Glomerular visceral epithelial cell (primary cell): ENCODE results near the gene SEC16A.

ENCODE experiments used
- DNase-seq: peaks from one replicate; pipeline ENCODE4 v3.0.0-alpha.2; 2016; ENCODE audit errors: extremely low spot score

The SEC16A gene

GRCh38 chr9:136466155-136466541 lies 16.7 kb downstream of the SEC16A start:
- no peak for DNase-seq

DNA sequence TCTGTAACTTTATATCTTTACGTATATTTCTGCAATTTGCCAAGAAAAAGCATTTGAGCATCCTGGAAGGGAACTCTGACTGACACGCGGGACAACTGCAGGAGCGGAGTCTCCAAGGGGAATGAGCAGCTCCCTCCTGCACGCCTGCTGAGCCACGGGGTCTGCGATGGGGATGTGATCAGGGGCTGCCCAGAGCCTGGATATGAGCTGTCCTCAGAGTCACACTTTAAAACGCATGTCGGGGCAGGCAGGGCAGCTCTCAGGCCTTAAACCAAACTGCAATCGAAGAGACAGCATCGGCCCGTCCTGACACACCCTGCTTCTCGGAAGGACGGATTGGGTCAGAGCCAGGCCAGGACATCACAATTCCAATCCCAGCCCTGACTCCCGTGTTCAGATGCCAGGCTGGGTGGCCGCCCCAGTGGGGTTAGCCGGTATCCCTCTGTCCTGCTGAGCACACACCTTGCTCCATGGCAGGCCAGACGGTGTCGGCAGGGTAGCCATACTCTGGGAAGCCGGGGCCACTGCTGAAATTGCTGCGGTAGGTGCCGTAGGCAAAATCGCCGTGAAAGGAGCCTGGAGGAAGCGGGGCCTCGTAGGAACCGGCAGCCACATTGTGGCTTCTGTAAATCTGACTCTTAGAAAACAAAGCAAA lies 17.2 kb downstream of the SEC16A start:
- no peak for DNase-seq

- DNase-seq, result no peak
These were observed 18.6 kb downstream of the SEC16A start for GRCh38 chr9:136464241-136464640.

GRCh38 chr9:136463578-136463977 lies 19.3 kb downstream of the SEC16A start:
- no peak for DNase-seq

DNA sequence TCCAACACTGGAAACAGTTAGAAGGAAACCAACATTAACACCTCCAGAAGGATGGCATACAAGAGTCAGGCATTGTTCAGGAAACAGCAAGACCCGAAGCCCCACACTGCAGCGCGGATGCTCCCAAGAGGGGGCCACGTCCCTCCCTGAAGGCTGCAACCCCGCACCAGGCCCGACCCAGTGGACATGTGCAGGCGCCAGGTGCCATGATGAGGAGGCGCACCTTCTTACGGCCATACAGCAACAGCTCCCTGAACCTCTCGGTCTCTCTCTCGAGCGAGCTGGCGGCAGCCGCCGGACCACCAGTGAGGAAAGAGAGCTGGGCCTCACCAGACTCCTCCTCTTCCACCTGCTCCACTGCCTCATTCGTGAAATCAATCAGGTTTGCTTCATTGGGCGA lies 20.2 kb downstream of the SEC16A start:
- no peak for DNase-seq

DNA sequence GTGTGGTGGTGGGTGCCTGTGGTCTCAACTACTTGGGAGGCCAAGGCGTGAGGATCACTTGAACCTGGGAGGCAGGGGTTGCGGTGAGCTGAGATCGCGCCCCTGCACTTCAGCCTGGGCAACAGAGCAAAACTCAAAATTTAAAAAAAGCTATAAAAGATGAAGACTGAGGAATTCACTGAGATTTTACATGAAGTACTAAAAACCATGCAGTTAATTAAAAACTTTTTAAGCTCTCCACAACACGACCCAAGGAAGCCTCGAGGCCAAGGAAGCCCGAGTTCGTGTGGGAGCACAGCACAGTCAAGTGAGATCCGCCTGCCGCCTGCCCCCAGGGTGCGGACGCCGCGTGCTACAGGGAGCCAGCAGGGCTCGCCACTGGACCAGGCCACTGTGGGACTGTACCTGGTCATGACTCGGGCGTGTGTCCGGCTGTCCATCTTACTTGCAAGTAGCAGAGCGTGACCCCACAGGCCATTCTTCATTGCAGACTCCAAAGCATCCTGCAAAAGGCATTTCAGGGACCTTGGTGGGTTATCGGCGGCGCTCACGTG lies 22.0 kb downstream of the SEC16A start:
- DNase-seq, result no peak

DNA sequence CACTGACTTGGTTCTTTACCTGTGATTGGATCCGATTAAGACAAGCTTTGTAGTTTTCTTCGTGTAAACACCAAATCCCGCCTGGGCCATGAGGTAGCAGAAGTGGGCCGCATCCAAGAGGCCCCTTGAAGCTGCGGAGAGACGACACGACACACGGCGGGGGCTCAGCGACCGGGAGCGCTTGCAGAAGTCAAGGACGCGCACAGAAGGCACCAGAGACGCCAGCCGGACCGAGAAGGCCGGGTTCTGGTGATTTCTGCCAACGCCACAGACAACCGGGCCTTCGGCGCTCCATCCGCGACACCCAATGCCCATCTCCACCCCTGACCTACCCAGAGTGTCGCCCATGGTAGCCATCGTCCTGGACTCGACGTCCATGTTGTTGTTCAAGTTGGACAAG lies 23.4 kb downstream of the SEC16A start:
- DNase-seq, result no peak

- no peak for DNase-seq
These were observed 25.5 kb downstream of the SEC16A start for GRCh38 chr9:136457326-136457725.

- no peak for DNase-seq
These were observed 26.6 kb downstream of the SEC16A start for GRCh38 chr9:136456258-136456657.

DNA sequence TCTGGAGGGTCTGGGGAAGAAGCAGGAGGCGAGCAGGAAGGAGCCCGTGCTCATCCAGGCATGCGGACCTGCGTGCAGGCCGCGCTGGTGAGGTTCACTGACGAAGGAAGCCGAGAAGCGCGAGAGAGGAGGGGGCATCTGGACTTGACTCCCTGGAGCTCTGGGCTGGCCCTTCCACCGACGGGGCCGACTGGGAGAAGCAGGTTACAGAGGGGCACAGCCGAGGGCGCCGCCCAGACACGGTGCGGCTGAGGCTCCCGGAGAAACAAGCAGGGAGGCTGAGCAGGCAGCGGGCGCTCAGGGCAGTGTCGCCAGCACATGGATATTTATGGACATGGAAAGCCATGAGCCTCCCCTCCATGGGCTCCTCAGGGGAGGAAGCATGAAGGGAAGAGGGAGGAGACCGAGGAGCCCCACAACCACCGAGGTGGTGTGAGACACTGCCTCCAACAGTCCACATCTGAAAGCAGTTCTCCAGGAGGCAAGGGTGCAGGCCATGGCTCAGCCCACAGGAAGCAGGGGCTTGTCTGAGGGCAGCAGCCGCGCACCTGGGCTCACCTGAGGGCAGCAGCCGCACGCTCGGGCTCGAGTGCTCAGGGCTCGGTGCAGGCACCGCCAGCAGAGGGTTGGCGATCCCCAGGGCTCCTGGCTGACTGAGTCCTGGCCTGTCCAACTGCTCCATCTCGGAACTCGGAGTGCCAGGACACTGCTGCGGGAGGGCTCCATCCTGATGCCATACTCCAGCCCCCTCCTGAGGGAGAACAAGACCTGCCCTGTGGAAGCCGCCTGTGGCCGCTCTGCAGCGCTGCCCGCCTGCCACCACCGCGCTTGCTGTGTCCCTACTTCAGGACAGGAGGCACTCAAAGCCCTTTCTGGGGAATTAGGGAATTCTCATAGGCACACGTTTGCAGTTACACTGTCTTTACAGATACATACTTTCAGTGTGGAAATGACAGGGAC lies 27.5 kb downstream of the SEC16A start:
- no peak for DNase-seq

DNA sequence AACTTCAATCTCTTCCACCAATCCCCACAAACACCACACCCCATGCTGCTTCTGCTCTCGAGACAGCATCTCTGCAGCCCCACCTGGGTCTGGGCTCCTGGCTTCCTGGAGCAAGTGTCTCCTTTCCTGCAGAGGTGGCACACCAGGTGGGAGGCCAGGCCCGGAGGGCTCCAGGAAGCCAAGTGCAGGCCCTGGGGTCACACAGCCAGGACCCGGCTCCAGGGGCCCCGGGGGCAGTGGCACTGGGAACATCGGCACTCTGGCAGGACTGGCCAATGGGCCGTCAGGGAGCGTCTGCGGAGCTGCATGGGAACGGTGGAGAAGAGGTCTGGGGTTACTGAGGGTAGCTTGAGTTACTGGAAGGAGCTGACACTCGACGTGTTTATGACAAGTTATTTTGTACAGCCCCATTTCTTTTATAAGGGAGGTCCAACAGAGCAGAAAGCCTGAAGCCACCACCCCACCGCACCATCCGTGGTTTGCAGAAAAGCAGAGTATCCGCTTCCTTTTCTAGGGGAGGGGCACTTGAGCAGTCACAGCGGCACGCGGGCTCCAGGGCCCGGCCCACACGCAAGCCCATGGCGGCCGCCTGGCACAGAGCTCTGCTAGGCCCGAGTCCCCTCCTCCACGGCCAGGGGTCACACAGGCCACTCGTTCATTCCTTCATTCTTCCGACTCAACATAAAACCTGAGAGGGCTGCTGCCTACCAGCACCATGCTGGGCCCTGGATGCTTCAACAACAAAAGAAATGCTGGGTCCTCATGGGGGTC lies 28.6 kb downstream of the SEC16A start:
- no peak for DNase-seq

DNA sequence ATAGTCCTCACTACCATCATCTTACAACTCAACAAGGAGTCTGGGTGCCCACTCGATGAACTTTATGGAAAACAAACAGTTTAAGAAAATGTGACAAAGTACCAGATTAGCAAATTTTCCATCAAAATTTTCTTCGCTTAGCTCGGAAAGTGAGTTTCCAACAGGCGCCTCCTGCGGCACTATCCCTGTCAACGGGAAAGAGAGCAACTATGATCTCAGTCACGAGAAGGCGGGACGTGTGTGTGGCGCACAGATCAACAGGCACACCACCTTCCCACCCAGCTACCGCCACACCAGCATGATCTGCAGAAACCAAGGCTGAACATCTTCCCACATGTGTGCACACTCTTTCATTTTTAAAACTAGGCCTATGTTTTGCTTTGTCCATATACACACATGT lies 29.5 kb downstream of the SEC16A start:
- no peak for DNase-seq

DNA sequence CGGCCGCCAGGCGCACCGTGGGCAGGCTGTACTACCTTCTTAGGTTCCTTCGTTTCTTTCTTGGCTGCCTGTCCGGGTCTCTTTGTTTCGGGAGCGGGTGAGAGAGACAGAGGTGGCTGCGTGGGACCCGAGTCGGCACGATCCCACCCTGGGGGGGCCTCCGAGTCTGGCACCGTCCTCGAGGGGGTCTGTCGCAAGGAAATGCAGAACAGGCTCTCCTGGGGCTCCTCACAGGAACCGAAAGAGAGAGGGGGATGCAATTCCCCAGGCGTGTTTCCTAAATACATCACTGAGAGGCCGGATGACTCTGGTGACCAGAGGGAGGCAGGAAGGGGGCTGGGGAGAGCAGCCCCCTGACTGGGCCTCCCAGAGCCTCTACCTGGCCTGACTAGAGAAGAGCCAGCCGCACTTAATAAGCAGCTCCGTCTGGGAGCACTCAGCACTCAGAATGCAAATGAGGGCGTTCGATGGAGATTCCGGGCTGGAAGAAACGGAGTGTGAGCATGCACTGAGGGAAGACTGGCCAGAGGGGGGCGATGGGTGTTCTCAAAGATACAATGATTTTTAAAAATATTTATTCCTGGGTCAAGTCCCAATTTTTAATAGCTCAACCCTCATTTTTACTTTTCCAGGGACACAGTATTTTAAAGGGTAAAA lies 31.5 kb downstream of the SEC16A start:
- DNase-seq, result no peak

DNA sequence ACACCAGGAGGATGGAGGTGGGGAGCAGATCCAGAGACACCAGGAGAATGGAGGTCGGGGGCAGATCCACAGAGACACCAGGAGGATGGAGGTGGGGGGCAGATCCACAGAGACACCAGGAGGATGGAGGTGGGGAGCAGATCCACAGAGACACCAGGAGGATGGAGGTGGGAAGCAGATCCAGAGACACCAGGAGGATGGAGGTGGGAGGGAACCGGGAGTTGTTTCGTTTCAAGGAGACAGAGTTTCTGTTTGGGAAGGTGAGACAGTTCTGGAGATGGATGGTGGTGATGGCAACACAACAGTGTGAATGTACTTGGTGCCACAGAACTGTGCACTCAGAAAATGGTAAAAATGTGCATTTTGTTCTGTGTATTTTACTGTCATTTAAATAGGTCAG lies 34.2 kb downstream of the SEC16A start:
- DNase-seq, result no peak

GRCh38 chr9:136447173-136447778 lies 35.6 kb downstream of the SEC16A start:
- DNase-seq, result no peak

- no peak for DNase-seq
These were observed 37.0 kb downstream of the SEC16A start for GRCh38 chr9:136445799-136446198.

DNA sequence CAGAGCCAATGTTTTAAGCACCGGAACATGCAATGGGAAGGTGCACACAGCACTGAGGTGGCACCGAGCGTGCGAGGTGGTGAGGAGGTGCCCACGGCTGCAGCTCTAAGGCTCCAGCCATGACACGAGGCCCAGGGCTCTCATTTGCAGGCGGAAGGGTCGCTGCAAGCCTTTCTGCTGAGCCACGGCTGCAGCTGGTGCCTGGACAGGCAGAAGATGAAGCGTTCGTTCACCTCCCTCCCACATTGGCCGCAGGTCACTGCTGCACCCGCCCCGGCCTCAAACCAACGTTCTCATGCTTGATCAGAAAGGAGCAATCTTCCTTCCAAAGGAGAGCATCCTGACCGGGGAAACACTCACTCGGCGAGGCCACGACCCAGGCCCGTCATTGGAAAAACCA lies 38.7 kb downstream of the SEC16A start:
- no peak for DNase-seq

DNA sequence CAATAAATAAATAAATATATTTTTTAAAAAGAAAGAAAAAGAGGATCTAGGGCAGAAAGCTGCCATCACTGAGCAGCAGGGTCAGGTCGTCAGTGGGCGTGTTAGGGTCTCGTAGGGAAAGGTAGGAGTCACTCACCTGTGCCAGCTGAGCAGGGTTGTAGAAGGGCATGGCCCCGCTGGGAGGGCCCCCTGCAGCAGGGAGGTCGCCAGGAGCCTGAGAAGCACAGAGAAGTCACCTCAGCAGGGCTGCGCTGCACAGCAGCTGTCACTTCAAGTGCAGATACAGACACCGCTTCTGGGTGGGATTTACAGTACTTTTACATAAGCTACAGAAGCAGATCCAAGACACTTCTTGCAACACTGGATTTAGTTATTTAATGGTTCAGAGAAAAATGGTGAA lies 39.2 kb downstream of the SEC16A start:
- DNase-seq, result no peak

GRCh38 chr9:136443087-136443486 lies 39.8 kb downstream of the SEC16A start:
- DNase-seq, result no peak

GRCh38 chr9:136442265-136442664 lies 40.6 kb downstream of the SEC16A start:
- DNase-seq, result no peak

DNA sequence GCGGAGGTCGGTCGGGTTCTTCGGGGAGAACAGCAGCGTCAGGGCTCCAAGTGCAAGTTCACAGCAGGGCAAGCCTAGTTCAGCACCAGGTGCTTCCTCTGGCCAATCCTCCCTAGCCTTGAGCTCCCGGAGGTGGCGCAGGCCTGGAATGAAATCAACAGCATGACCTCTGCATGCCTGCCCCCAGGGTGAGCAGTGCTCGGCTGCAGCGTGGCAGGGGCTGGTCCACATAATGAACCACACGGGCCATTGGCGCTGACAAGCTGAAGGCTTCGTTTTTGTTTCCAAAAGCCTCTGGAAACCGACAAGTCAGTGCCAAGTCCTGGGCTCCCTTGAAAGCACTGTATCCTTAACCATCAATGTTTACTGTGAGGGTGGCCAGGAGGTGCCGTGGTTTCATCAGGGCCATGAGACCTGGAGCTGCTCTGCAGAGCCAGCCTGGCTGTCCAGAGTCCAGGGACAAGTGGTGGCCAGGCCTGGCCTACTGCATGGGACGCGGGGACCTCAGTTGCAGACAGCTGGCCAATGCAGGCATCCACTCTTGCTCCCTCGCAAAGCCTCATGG lies 41.1 kb downstream of the SEC16A start:
- no peak for DNase-seq
